HG03280 (cell line): ENCODE data around the gene HAND1.
A peak's percentile ranks its signal among the peaks of the same experiment; 100 is the strongest.

Experiments used
- ATAC-seq: cut with Tn5 transposase; IDR thresholded peaks from one replicate; pipeline ENCODE4 v1.9.1; 2021; ENCODE audit warnings: mild to moderate bottlenecking, moderate library complexity; ENCODE audit not compliant: unreplicated experiment

The HAND1 gene

GRCh38 chr5:154461531-154461930 is 16.5 kb downstream of the HAND1 start:
- ATAC-seq: no peak

- ATAC-seq: no peak
Measured at GRCh38 chr5:154460172-154460571, 17.9 kb downstream of the HAND1 start.

- no peak for ATAC-seq
Measured at GRCh38 chr5:154459015-154459414, 19.0 kb downstream of the HAND1 start.

GRCh38 chr5:154456540-154456939 is 21.5 kb downstream of the HAND1 start:
- no peak for ATAC-seq

- no peak for ATAC-seq
Measured at GRCh38 chr5:154455585-154455984, 22.4 kb downstream of the HAND1 start.

- no peak for ATAC-seq
Measured at GRCh38 chr5:154451957-154452356, 26.1 kb downstream of the HAND1 start.

- ATAC-seq: no peak
Measured at GRCh38 chr5:154449786-154450185, 28.2 kb downstream of the HAND1 start.

- ATAC-seq: no peak
Measured at GRCh38 chr5:154447089-154447725, 30.8 kb downstream of the HAND1 start.

GRCh38 chr5:154446195-154447088 is 31.6 kb downstream of the HAND1 start:
- peak; percentile 18 for ATAC-seq

- peak; percentile 95 for ATAC-seq
Measured at GRCh38 chr5:154445422-154446194, 32.4 kb downstream of the HAND1 start, which contains the start of gene SAP30L. SAP30L (plus strand) TSS chr5:154445997; CDS start chr5:154446605, 608 bp downstream.

GRCh38 chr5:154444556-154445421 is 33.2 kb downstream of the HAND1 start:
- ATAC-seq: no peak

GRCh38 chr5:154442801-154443200 is 35.2 kb downstream of the HAND1 start:
- no peak for ATAC-seq

- ATAC-seq: no peak
Measured at GRCh38 chr5:154440540-154440939, 37.5 kb downstream of the HAND1 start.

GRCh38 chr5:154437281-154437965 is 40.6 kb downstream of the HAND1 start:
- ATAC-seq: no peak

- ATAC-seq: no peak
Measured at GRCh38 chr5:154435226-154435625, 42.8 kb downstream of the HAND1 start.

GRCh38 chr5:154430961-154431630 is 46.9 kb downstream of the HAND1 start:
- no peak for ATAC-seq

- no peak for ATAC-seq
Measured at GRCh38 chr5:154430466-154430865, 47.6 kb downstream of the HAND1 start.

- no peak for ATAC-seq
Measured at GRCh38 chr5:154429341-154429740, 48.7 kb downstream of the HAND1 start.

GRCh38 chr5:154428208-154428607 is 49.8 kb downstream of the HAND1 start:
- no peak for ATAC-seq
